T-helper 1 cell treated with Interleukin-12 subunit alpha and Interleukin-12 subunit beta and Interleukin-4 antibody, amounts not matched to agents 30 μg/mL and 1 μg/mL, for 36 hours (primary cell): ENCODE results near the gene RNF113A.
"Not testable (repeated sequence)": the region's sequence is repeated elsewhere in the genome, so short reads cannot be mapped to it uniquely, and the experiment has no call there.

Source experiments
- H3K27ac Mint-ChIP-seq: one replicate; pipeline ENCODE4 v1.8.0; 2021; ENCODE audit warnings: mild to moderate bottlenecking, mixed read lengths
- H3K27me3 Mint-ChIP-seq: one replicate; pipeline ENCODE4 v1.8.0; 2021; ENCODE audit warnings: low read depth, mixed read lengths
- H3K36me3 Mint-ChIP-seq: one replicate; pipeline ENCODE4 v1.8.0; 2021; ENCODE audit warnings: low read depth, mixed read lengths
- H3K4me1 Mint-ChIP-seq: one replicate; pipeline ENCODE4 v1.8.0; 2021; ENCODE audit warnings: low read depth, mixed read lengths
- H3K4me3 Mint-ChIP-seq: one replicate; pipeline ENCODE4 v1.8.0; 2021; ENCODE audit warnings: mild to moderate bottlenecking, moderate library complexity, mixed read lengths
- H3K9me3 Mint-ChIP-seq: one replicate; pipeline ENCODE4 v1.8.0; 2021; ENCODE audit warnings: mixed read lengths

The RNF113A gene

DNA sequence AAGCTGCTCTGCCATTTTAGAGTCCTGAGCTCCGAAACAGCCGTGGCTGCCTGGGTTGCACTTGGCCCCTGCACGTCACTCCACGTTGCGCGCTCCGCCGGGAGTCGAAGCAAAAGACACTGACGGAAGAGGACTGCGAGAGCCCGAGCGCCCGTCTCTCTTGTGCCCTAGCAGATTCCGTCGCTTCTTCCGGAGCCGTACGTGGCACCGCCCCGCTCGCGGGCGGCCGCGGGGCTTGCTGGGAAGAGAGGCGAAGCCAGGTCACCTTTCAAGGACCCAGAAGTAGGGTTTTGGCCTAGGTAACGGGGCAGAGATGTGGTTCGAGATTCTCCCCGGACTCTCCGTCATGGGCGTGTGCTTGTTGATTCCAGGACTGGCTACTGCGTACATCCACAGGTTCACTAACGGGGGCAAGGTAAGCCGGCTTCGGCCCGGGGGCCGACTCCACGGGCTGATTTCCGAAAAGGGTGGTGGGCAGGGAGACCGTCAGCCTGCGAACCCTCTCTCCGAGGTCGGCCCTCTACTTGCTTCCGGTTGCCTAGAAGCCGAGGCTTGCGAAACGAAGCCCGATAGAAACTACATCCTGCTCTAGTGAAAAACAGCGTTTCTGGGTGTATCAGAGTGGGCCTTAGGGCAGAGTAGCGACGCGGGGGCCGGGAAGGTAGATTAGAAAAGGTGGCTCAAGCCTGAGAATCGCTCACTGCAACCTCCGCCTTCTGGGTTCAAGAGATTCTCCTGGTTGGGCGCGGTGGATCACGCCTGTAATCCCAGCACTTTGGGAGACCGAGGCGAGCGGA is at the start of gene RNF113A, which contains the start of gene NDUFA1:
Gene RNF113A, minus strand, starts transcription at position 135 of the 797 bp plus-strand sequence. Its CDS starts 120 bp downstream, at position 15.
Gene NDUFA1, plus strand, starts transcription at position 234 of the 797 bp plus-strand sequence. Its CDS starts 80 bp downstream, at position 314.
- Mint-ChIP-seq H3K36me3 (peaks cover 7% of the 10 kb centered on the region), H3K4me1 (peaks cover 4% of the 10 kb centered on the region), H3K9me3 (no peaks in the 10 kb centered on the region), H3K27me3 (no peaks in the 10 kb centered on the region), H3K4me3 (peak within 1 kb of the TSS; percentile 98), H3K27ac (peak within 1 kb of the TSS; percentile 99)

DNA sequence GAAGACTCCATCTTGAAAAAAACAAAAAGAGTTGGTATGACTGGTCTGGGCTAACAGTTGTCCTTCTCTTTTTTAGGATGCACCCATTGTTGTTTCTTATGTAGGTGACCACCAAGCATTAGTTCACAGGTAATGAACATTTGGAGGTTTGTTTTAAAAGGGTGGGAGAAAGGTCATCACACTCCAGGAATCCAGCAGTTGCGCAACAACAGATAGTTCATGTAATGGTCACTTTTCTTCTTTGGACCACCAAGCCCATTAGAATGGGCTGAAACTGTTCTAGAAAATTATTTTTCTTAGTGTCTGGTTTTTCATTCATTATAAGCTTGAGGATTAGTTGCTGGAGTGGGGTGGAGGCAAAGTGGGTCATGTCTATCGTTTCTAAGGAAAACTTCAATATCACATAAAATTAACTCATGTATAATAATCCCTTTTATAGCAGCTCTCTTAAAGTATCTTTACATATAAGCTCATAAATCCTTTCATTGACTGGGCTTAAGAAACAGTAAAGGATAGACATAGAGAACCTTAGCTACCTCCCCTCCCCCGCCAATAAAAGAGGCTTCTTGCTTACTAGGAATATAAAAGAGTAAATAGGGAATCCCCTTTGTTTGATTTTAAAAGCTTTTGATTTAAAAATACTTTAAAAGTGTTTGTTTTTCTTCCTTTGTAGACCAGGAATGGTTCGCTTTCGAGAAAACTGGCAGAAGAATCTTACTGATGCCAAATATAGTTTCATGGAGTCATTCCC is 48.5 kb upstream of the RNF113A start:
- no peaks in the 10 kb centered on the region for H3K9me3 Mint-ChIP-seq
- H3K27ac Mint-ChIP-seq = no peak overlapping the region
- H3K4me1 Mint-ChIP-seq = no peaks in the 10 kb centered on the region
- no peaks in the 10 kb centered on the region for H3K27me3 Mint-ChIP-seq
- H3K36me3 Mint-ChIP-seq = peaks cover 3% of the 10 kb centered on the region
- H3K4me3 Mint-ChIP-seq = no peak overlapping the region

DNA sequence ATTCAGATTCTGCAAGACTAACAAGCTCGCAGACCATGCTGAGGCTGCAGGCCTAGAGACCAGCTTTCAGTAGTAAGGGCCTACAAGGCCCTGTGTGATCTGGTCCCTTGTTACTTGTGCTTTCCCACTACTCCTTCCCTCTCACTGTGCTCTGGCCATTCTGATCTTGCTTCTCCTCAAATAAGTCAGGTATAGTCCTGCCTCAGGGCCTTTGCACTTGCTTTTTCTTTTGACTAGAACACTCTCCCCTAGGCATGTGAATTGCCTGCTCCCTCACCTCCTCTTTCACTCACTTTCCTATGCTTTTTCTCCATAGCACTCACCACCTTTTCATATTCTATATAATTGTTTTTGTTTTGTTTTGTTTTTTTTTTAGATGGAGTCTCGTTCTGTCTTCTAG is 46.3 kb upstream of the RNF113A start:
- Mint-ChIP-seq H3K36me3 (no peaks in the 10 kb centered on the region), H3K9me3 (no peaks in the 10 kb centered on the region), H3K4me1 (no peaks in the 10 kb centered on the region), H3K27ac (no peak overlapping the region), H3K27me3 (no peaks in the 10 kb centered on the region), H3K4me3 (no peak overlapping the region)

DNA sequence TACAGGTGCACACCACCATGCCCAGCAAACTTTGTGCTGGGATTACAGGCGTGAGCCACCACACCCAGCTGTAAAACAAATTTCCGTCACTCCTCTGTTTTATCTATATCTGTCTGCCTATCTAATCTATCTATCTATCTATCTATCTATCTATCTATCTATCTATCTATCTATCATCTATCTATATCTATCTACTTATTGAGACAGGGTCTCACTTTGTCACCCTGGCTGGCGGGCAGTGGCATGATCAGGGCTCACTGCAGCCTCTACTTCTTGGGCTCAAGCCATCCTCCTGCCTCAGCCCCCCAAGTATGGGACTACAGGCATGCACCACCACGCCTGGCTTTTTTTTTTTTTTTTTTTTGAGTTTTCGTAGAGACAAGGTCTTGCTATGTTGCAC is 44.8 kb upstream of the RNF113A start:
- Mint-ChIP-seq H3K9me3 (no peaks in the 10 kb centered on the region), H3K4me1 (no peaks in the 10 kb centered on the region), H3K27ac (no peak overlapping the region), H3K27me3 (no peaks in the 10 kb centered on the region), H3K36me3 (no peaks in the 10 kb centered on the region), H3K4me3 (no peak overlapping the region)

DNA sequence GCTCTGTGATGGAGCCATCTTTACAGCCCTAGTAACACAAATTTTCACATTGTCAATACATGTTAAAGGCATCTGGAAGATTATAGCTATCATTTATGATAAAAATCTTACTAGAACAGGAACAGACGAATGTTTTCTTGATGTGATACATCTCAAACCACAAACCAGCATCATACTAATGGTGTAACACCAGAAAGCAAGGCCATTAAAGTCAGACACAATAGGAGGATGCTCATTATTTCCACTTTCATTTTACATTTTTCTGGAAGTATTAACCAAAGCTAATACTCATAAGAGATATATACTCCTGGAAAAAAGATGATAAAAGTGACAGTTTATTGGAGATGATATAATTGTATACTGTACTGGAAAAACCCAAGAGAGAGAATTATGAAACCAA is 29.4 kb upstream of the RNF113A start:
- H3K9me3 Mint-ChIP-seq = no peaks in the 10 kb centered on the region
- no peak overlapping the region for H3K4me3 Mint-ChIP-seq
- H3K36me3 Mint-ChIP-seq = no peaks in the 10 kb centered on the region
- no peaks in the 10 kb centered on the region for H3K27me3 Mint-ChIP-seq
- H3K27ac Mint-ChIP-seq = no peak overlapping the region
- H3K4me1 Mint-ChIP-seq = no peaks in the 10 kb centered on the region

DNA sequence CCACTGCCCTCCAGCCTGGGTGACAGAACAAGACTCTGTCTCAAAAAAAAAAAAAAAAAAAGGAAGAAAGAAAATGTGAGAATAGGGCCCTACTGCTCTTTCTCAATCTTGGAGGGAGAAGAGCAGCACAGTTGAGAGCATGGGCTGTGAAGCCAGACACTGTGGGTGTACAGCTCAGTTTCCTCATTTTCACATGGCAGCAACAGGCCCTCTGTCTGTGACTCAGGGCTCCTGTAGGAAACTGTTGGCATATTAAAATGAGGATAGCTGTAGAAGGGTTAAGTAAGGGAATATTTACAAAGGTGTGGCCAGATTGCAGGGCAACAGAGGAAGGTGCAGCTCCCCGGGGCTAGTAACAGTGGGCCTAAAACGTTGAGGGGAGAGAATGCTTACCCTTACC is 27.6 kb upstream of the RNF113A start:
- no peaks in the 10 kb centered on the region for H3K27me3 Mint-ChIP-seq
- no peak overlapping the region for H3K4me3 Mint-ChIP-seq
- no peaks in the 10 kb centered on the region for H3K36me3 Mint-ChIP-seq
- H3K4me1 Mint-ChIP-seq = no peaks in the 10 kb centered on the region
- no peak overlapping the region for H3K27ac Mint-ChIP-seq
- H3K9me3 Mint-ChIP-seq = no peaks in the 10 kb centered on the region

DNA sequence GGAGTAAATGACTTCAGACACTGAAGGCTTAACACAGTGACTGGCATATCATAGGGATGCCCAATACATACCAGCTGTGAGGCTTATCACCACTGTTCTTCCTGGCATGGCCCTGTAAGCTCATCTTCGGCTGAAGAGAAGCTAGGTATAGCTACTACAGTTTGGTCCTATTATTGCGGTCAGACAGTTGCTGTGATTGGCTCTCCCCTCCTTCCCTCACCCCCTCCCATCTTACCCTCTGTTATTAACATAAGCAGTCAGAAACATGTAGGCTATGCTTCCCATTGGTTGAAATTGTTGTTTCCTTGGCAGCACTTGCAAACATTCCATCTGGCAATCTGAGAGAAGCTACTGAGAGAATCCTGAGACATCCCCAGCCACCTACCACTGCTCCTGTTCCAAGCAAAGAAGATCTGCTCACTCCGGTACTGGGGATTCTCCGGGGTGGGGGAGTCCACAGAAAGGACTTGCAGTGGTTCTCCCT is 24.4 kb upstream of the RNF113A start, which contains the start of gene AKAP14:
Gene AKAP14, plus strand, starts transcription at position 51 of the 484 bp plus-strand sequence. CDS start 7,331 bp downstream, outside the sequence.
- Mint-ChIP-seq H3K36me3 (no peaks in the 10 kb centered on the region), H3K27me3 (no peaks in the 10 kb centered on the region), H3K9me3 (no peaks in the 10 kb centered on the region), H3K27ac (no peak within 1 kb of the TSS), H3K4me1 (no peaks in the 10 kb centered on the region), H3K4me3 (no peak within 1 kb of the TSS)

DNA sequence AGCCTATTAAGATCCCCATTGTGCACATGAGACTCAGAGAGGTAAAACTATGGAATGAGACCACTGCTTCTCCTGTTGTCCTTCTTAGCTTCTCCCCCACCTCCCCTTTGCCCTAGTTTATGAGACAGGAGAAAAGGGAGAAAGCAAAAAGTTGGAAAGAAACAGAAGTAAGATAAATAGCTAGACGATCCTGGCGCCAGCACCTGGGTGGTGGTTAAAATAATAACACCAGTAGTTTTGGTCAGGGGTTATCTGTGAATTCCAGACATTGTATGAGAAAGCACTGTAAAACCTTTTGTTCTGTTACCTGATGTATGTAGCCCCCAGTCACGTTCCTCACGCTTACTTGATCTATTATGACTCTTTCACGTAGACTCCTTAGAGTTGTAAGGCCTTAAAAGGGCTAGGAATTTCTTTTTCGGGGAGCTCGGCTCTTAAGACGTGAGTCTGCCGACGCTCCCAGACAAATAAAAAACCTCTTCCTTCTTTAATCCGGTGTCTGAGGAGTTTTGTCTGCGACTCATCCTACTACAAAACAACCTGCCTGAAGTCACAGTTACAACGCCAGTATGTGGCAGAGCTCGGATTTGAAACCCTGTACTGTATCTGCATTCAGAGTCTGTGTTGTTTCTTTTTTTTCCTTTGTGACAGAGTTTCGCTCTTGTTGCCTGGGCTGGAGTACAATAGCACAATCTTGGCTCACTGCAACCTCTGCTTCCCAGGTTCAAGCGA is 20.6 kb upstream of the RNF113A start:
- H3K9me3 Mint-ChIP-seq, H3K4me3 Mint-ChIP-seq: not testable (repeated sequence)

DNA sequence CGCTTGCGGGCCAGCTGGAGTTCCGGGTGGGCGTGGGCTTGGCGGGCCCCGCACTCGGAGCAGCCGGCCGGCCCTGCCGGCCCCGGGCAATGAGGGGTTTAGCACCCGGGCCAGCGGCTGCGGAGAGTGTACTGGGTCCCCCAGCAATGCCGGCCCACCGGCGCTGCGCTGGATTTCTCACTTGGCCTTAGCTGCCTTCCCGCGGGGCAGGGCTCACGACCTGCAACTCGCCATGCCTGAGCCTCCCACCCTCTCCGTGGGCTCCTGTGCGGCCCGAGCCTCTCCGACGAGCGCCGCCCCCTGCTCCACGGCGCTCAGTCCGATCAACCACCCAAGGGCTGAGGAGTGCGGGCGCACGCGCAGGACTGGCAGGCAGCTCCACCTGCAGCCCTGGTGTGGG is 19.1 kb upstream of the RNF113A start:
- not testable (repeated sequence) for H3K9me3 Mint-ChIP-seq, H3K4me1 Mint-ChIP-seq, H3K27me3 Mint-ChIP-seq, H3K36me3 Mint-ChIP-seq, H3K4me3 Mint-ChIP-seq, H3K27ac Mint-ChIP-seq

More for the DNA sequence above, 20.6 kb upstream of the RNF113A start:
- H3K36me3 Mint-ChIP-seq, H3K4me1 Mint-ChIP-seq, H3K27ac Mint-ChIP-seq, H3K27me3 Mint-ChIP-seq: not testable (repeated sequence)

DNA sequence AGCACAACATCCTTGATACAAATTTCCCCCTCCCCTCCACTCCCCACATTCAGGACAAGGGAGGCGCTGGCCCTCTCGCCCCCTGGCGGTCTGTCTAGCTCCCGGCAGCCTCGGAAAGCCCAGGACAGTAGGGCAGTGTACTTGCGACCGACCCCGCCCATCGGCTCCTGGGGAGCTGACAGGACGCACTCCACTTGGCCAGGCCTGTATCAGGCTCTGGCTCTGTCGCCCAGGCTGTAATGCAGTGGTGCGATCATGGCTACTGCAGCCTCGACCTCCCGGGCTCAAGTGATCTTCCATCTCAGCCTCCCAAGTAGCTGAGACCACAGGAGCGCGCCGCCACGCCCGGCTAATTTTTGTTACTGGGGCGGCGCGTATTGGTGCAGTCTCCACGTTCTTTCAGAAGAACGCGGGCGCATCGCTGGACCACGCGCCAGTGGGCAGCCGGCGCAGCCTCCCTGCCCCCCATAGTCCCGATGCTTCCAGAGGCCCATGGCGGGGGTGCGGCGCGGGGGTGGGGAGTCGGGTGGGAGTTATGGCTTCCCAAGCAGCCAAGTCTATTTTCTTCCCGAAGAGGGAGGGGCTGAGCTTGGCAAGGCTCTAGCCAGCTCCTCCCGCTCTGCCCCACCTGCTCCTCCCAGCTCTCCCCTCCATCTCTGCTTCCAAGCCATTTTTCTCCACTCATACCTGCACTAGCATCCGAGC is 16.3 kb upstream of the RNF113A start:
- H3K36me3 Mint-ChIP-seq = no peaks in the 10 kb centered on the region
- peaks cover 6% of the 10 kb centered on the region for H3K4me1 Mint-ChIP-seq
- no peaks in the 10 kb centered on the region for H3K27me3 Mint-ChIP-seq
- H3K9me3 Mint-ChIP-seq = no peaks in the 10 kb centered on the region
- no peak overlapping the region for H3K4me3 Mint-ChIP-seq
- no peak overlapping the region for H3K27ac Mint-ChIP-seq

DNA sequence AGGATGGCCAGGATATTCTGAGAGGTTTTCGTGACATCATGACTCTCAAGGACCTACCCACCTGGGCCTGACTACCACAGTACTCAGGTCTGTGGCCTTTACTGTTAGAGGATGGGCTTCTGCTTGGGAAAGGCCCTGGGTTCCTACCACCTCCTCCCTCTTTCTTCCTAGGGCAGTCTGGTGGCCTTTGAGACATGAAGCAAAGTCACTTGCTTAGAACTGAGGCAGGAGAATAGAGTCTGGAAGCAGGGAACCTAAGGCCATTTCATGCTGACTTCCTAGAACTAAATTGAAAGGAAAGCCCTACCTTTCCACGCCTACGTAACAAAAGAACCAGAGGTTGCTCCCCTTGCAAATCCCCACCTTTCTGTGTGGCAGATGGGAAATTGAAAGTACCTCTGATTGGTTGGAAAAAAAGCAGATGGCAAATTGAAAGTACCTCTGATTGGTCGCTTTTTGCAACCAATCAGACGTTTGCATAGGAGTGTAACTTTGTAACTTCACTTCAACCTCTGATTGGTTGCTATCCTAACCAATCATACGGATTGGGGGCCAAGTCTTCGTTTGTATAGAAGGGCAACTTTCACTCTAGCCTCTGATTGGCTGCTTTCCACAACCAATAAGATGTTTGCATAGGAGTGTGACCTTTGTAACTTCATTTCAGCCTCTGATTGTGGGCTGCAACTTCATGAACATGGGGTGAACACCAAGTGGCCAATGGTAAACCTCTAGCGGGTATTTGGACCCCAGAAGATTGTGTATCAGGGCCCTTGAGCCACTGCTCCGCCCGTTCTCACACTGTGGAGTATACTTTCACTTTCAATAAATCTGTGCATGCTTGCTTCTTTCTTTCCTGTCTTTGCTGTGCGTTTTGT is 14.3 kb upstream of the RNF113A start:
- no peaks in the 10 kb centered on the region for H3K27me3 Mint-ChIP-seq
- no peaks in the 10 kb centered on the region for H3K36me3 Mint-ChIP-seq
- H3K27ac Mint-ChIP-seq = no peak overlapping the region
- no peak overlapping the region for H3K4me3 Mint-ChIP-seq
- H3K9me3 Mint-ChIP-seq = no peaks in the 10 kb centered on the region
- H3K4me1 Mint-ChIP-seq = peaks cover 6% of the 10 kb centered on the region

DNA sequence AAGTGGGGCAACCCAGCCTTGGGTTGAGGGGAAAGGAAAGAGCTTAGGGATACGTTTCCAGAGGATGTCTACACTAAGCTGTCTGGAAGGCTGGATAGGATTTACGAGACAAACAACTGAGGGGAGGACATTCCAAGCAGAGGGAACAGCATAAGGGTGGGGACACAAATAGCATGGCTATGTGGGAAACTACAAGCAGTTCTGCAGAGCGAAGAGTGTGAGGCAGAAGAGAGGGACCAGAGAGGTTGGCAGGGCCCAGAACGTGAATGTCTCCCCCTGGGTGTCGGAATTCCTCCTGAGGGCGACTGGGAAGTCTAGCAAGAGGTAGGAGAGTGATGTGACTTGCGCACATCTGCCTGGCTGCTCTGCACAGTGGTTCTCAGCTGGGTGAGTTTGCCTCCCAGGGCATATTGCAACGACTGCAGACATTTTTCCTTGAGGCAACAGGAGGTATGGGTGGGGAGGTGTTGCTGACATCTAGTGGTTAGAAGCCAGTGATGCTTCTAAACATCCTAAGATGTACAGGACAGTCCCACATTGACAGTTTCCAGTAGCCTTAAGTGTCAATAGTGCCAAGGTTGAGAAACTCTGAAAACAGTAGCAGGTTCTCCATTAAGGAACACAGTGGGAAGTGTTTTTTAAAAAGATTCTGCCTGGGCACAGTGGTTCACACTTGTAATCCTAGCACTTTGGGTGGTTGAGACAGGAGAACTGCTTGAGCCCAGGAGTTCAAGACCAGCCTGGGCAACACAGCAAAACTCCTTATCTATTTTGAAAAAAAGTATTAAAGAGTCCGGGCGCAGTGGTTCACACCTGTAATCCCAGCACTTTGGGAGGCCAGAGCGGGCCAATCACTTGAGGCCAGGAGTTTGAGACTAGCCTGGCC is 9.3 kb upstream of the RNF113A start:
- no peaks in the 10 kb centered on the region for H3K9me3 Mint-ChIP-seq
- no peak overlapping the region for H3K4me3 Mint-ChIP-seq
- H3K36me3 Mint-ChIP-seq = peaks cover 7% of the 10 kb centered on the region
- H3K27me3 Mint-ChIP-seq = no peaks in the 10 kb centered on the region
- H3K27ac Mint-ChIP-seq = peak overlapping the region; percentile 31
- peaks cover 12% of the 10 kb centered on the region for H3K4me1 Mint-ChIP-seq
